ENCODE measurements around the gene LCN15. TPM values are rescaled to one million over a fixed set of nuclear protein-coding genes. Genes with fewer than 3 reads are reported as not detected.

The LCN15 gene
- total and polyA plus RNA-seq, 2 of the 13 experiments (the other 11 are each of a cell fraction or from before 2014, with no cell fraction given), result 1.3 to 53.7 TPM

DNA sequence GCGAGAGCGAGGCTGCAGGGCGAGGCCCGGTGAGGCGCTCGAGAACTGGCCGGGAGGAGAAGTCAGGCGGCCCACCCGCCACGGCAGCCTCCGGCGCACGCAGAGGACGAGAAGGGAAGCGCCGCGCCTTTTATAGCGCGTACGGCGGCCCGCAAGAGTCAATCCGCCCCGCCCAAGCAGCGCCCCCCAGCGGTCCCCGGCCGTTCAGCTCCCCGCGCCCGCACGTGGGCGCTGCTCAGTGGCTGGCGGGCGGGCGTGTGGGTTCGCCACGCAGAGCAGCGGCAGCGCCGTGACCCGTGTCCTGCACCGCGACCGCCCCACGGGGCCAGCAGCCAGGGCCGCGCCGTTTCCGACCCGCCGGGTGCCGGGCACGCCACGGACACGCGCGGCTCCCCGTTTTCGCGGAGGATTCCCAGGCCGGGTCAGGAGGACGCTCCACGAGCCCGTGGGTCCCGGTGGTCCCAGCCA is 36.2 kb downstream of the LCN15 start (continued):
- TF ChIP-seq KLF15 (CRISPR knock-in tag; IDR thresholded peaks at IDR 0.05; ENCODE audit: borderline replicate concordance) (peak; percentile 83; the same call in 1 of the 2 replicates), ZNF20 (CRISPR knock-in tag; IDR thresholded peaks at IDR 0.05) (0 out of 2 replicates have a peak, but pooled peaks have one; percentile 49), HDAC6 (IDR thresholded peaks at IDR 0.05; ENCODE audit: low read depth, low read length) (no peak), KAT2B (IDR thresholded peaks at IDR 0.05; ENCODE audit: borderline replicate concordance, low read depth, low read length) (no peak), NKX3-1 (CRISPR knock-in tag; IDR thresholded peaks at IDR 0.05) (peak; percentile 74; the same call in 1 of the 2 replicates), NCOA2 (CRISPR knock-in tag; IDR thresholded peaks at IDR 0.05) (peak; percentile 50; the same call in 1 of the 2 replicates), ZNF235 (CRISPR knock-in tag; IDR thresholded peaks at IDR 0.05; ENCODE audit: borderline replicate concordance) (peak; percentile 84), PCBP1 (IDR thresholded peaks at IDR 0.05; ENCODE audit: borderline replicate concordance, low read depth, low read length) (0 out of 2 replicates have a peak, but pooled peaks have one; percentile 61), ZKSCAN8 (CRISPR knock-in tag; IDR thresholded peaks at IDR 0.05; ENCODE audit: borderline replicate concordance) (no peak; the same call in 1 of the 2 replicates), ZNF12 (CRISPR knock-in tag; IDR thresholded peaks at IDR 0.05) (peak; percentile 66; the same call in 1 of the 2 replicates), BRCA1 (CRISPR knock-in tag; IDR thresholded peaks at IDR 0.05) (peak; percentile 79; the same call in 1 of the 2 replicates), ZNF124 (CRISPR knock-in tag; IDR thresholded peaks at IDR 0.05) (no peak; the same call in 1 of the 2 replicates), ZMYM3 (CRISPR knock-in tag; IDR thresholded peaks at IDR 0.05) (no peak), DR1 (CRISPR knock-in tag; IDR thresholded peaks at IDR 0.05) (peak; percentile 93), SIX1 (CRISPR knock-in tag; IDR thresholded peaks at IDR 0.05; ENCODE audit: borderline replicate concordance) (no peak), ZNF180 (CRISPR knock-in tag; IDR thresholded peaks at IDR 0.05; ENCODE audit: borderline replicate concordance, low read depth) (peak; percentile 92; the same call in 1 of the 2 replicates), ZNF879 (CRISPR knock-in tag; IDR thresholded peaks at IDR 0.05) (no peak), SRF (IDR thresholded peaks at IDR 0.05; ENCODE audit: low read depth, low read length) (0 out of 2 replicates have a peak, but pooled peaks have one; percentile 58), ZFP1 (CRISPR knock-in tag; IDR thresholded peaks at IDR 0.05) (peak; percentile 47; the same call in 1 of the 2 replicates), GZF1 (CRISPR knock-in tag; IDR thresholded peaks at IDR 0.05) (no peak), REXO4 (CRISPR knock-in tag; IDR thresholded peaks at IDR 0.05; ENCODE audit: borderline replicate concordance) (no peak)
- TF ChIP-seq, protein P1, sequence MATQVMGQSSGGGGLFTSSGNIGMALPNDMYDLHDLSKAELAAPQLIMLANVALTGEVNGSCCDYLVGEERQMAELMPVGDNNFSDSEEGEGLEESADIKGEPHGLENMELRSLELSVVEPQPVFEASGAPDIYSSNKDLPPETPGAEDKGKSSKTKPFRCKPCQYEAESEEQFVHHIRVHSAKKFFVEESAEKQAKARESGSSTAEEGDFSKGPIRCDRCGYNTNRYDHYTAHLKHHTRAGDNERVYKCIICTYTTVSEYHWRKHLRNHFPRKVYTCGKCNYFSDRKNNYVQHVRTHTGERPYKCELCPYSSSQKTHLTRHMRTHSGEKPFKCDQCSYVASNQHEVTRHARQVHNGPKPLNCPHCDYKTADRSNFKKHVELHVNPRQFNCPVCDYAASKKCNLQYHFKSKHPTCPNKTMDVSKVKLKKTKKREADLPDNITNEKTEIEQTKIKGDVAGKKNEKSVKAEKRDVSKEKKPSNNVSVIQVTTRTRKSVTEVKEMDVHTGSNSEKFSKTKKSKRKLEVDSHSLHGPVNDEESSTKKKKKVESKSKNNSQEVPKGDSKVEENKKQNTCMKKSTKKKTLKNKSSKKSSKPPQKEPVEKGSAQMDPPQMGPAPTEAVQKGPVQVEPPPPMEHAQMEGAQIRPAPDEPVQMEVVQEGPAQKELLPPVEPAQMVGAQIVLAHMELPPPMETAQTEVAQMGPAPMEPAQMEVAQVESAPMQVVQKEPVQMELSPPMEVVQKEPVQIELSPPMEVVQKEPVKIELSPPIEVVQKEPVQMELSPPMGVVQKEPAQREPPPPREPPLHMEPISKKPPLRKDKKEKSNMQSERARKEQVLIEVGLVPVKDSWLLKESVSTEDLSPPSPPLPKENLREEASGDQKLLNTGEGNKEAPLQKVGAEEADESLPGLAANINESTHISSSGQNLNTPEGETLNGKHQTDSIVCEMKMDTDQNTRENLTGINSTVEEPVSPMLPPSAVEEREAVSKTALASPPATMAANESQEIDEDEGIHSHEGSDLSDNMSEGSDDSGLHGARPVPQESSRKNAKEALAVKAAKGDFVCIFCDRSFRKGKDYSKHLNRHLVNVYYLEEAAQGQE (IDR thresholded peaks at IDR 0.05; ENCODE audit: borderline replicate concordance in 1 of 2, low read depth in 1 of 2, low read length in 2 of 2), result peak in 1 of 2 experiments; percentile 75; a peak in 1 of 4 replicates
- TF ChIP-seq, protein P2, sequence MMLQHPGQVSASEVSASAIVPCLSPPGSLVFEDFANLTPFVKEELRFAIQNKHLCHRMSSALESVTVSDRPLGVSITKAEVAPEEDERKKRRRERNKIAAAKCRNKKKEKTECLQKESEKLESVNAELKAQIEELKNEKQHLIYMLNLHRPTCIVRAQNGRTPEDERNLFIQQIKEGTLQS (CRISPR knock-in tag; IDR thresholded peaks at IDR 0.05), result peak; percentile 75
- TF ChIP-seq, protein P3, sequence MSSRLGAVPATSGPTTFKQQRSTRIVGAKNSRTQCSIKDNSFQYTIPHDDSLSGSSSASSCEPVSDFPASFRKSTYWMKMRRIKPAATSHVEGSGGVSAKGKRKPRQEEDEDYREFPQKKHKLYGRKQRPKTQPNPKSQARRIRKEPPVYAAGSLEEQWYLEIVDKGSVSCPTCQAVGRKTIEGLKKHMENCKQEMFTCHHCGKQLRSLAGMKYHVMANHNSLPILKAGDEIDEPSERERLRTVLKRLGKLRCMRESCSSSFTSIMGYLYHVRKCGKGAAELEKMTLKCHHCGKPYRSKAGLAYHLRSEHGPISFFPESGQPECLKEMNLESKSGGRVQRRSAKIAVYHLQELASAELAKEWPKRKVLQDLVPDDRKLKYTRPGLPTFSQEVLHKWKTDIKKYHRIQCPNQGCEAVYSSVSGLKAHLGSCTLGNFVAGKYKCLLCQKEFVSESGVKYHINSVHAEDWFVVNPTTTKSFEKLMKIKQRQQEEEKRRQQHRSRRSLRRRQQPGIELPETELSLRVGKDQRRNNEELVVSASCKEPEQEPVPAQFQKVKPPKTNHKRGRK (CRISPR knock-in tag; IDR thresholded peaks at IDR 0.05), result no peak
- TF ChIP-seq, protein P4, sequence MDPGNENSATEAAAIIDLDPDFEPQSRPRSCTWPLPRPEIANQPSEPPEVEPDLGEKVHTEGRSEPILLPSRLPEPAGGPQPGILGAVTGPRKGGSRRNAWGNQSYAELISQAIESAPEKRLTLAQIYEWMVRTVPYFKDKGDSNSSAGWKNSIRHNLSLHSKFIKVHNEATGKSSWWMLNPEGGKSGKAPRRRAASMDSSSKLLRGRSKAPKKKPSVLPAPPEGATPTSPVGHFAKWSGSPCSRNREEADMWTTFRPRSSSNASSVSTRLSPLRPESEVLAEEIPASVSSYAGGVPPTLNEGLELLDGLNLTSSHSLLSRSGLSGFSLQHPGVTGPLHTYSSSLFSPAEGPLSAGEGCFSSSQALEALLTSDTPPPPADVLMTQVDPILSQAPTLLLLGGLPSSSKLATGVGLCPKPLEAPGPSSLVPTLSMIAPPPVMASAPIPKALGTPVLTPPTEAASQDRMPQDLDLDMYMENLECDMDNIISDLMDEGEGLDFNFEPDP (CRISPR knock-in tag; conservative IDR thresholded peaks at IDR 0.05), result no peak
